Lower leg skin (tissue), 4 donors: ENCODE results near the gene GLYATL3. TPM values are rescaled to one million over a fixed set of nuclear protein-coding genes. Genes with fewer than 3 reads are reported as not detected.
"Not testable (repeated sequence)": the region's sequence is repeated elsewhere in the genome, so short reads cannot be mapped to it uniquely, and the experiment has no call there.

Experiments
- DNase-seq, 2 donors: peaks; one replicate each; pipeline ENCODE4 v3.0.0-alpha.2; 2019; ENCODE audit warnings: low spot score in 2 of 2
- H3K4me3 ChIP-seq: fragments of 200-600 bp; sonication (generic); 2 replicates; pipeline ENCODE4 v1.5.1; 2017; ENCODE audit warnings: mild to moderate bottlenecking, low read depth; ENCODE audit not compliant: poor library complexity, severe bottlenecking
- CTCF ChIP-seq, 3 donors: fragments of 450-650 bp; IDR thresholded peaks; one replicate each; pipeline ENCODE4 v1.5.1; 2016; ENCODE audit warnings: antibody characterized with exemption in 3 of 3, mild to moderate bottlenecking in 3 of 3, moderate library complexity in 2 of 3
- POLR2A ChIP-seq, 2 donors: fragments of 450-650 bp; IDR thresholded peaks; one replicate each; pipeline ENCODE4 v1.6.1; 2016 to 2017; ENCODE audit warnings: antibody characterized with exemption in 2 of 2, mild to moderate bottlenecking in 1 of 2, moderate library complexity in 1 of 2
- WGBS, 2 donors: methylation state at CpG; one replicate each; pipeline ENCODE4 v1.1.5; 2018; 5-methylcytosine and 5-hydroxymethylcytosine counted together
- intact Hi-C: fragments of 100-400 bp; cut with DNase I; formaldehyde crosslinking; loops from one replicate; pipeline ENCODE4 v1.15.0; 2023; ENCODE audit warnings: low total_unique reads
- total RNA-seq, 4 donors: library from RNA; depleted of rRNA; stranded (reverse); fragments of >200 nt; gene quantifications; one replicate each; pipeline ENCODE4 v1.1.0, GENCODE V29; 2016

GLYATL3 gene
- total RNA-seq, 4 donors from 2014 or later: not detected

GRCh38 chr6:49479308-49479970 lies 20.3 kb upstream of the GLYATL3 start:
- WGBS, 2 donors: 93 to 95% methylated on average over 3 of the region's 3 CpGs
- DNase-seq: no peak
- intact Hi-C loops: no loop called here
- no peak overlapping the region for H3K4me3 ChIP-seq
- TF ChIP-seq CTCF (IDR thresholded peaks at IDR 0.05) (no peak), POLR2A (IDR thresholded peaks at IDR 0.05) (no peak)

GRCh38 chr6:49481846-49482245 lies 17.9 kb upstream of the GLYATL3 start:
- H3K4me3 ChIP-seq, DNase-seq, intact Hi-C loops: not testable (repeated sequence)
- WGBS, 2 donors: 97 to 98% methylated on average over 13 to 14 of the region's 22 CpGs

- H3K4me3 ChIP-seq, intact Hi-C loops, DNase-seq: not testable (repeated sequence)
- 92 to 100% methylated on average over 3 to 14 of the region's 14 CpGs for WGBS, 2 donors
These were observed 16.3 kb upstream of the GLYATL3 start for GRCh38 chr6:49483380-49483779.

- intact Hi-C loops: no loop called here
- DNase-seq: no peak
- H3K4me3 ChIP-seq: no peak overlapping the region
- 98 to 99% methylated on average over 4 of the region's 4 CpGs for WGBS, 2 donors
- TF ChIP-seq CTCF (IDR thresholded peaks at IDR 0.05) (no peak), POLR2A (IDR thresholded peaks at IDR 0.05) (no peak)
These were observed 9.1 kb upstream of the GLYATL3 start for GRCh38 chr6:49490633-49491032.

- DNase-seq: no peak
- 58 to 60% methylated on average over 3 of the region's 3 CpGs for whole genome bisulfite sequencing, 2 donors
- no peak overlapping the region for H3K4me3 ChIP-seq
- TF ChIP-seq POLR2A (IDR thresholded peaks at IDR 0.05) (no peak), CTCF (IDR thresholded peaks at IDR 0.05) (no peak)
- intact Hi-C loops: no loop called here
These were observed 2.4 kb upstream of the GLYATL3 start for GRCh38 chr6:49497304-49497703.

GRCh38 chr6:49499126-49499525 lies 597 bp upstream of the GLYATL3 start:
- TF ChIP-seq CTCF (IDR thresholded peaks at IDR 0.05) (no peak), POLR2A (IDR thresholded peaks at IDR 0.05) (no peak)
- no peak overlapping the region for H3K4me3 ChIP-seq
- DNase-seq: no peak
- 58 to 67% methylated on average over 1 of the region's 1 CpG for WGBS, 2 donors
- intact Hi-C loops: no loop called here

- no peak overlapping the region for H3K4me3 ChIP-seq
- no peak for DNase-seq
- TF ChIP-seq CTCF (IDR thresholded peaks at IDR 0.05) (no peak), POLR2A (IDR thresholded peaks at IDR 0.05) (no peak)
- intact Hi-C loops: no loop called here
- 41 to 53% methylated on average over 5 of the region's 5 CpGs for WGBS, 2 donors
These were observed 4.9 kb downstream of the GLYATL3 start for GRCh38 chr6:49504666-49505065.
